Measurements from ENCODE around the gene DBF4. TPM values are rescaled to one million over a fixed set of nuclear protein-coding genes. Genes with fewer than 3 reads are reported as not detected.

DBF4 gene
- total RNA-seq, 1 experiment from 2014 or later, result 22.0 TPM

DNA sequence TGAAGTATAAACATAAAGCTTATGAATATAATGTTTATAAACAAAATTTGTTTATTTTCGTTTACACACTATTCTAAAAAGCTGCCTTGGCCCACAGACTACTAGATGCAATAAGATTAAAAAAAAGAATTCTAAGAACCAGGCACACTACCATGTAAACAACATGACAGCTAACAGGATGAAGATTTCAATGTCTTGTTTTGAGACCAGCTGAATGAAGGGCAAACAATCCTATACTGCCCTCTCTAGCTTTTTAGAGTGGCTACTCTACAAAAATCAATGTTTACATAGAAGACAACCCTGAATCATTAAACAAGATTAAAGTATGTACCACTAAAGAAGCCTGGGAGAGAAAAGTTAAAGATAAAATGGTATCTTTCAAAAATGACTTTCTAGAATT, 38.7 kb upstream of the DBF4 start:
- CTCF ChIA-PET, result no interaction called here
- Mint-ChIP-seq H3K27me3 (ENCODE audit: unreplicated experiment) (no peaks in the 10 kb centered on the region), H3K36me3 (ENCODE audit: insufficient read depth, unreplicated experiment) (no peaks in the 10 kb centered on the region), H3K27ac (ENCODE audit: unreplicated experiment) (no peak overlapping the region), H3K4me1 (ENCODE audit: low read depth, unreplicated experiment) (no peaks in the 10 kb centered on the region), H3K4me3 (ENCODE audit: low read depth, unreplicated experiment) (no peak overlapping the region), H3K9me3 (ENCODE audit: low read depth, unreplicated experiment) (no peaks in the 10 kb centered on the region)
- no TSS peak for BruUV-seq (replicated peaks)
- intact Hi-C loops (cut with micrococcal nuclease; ENCODE audit: unreplicated experiment), result no loop called here
- no peak for DNase-seq
- TF ChIP-seq, protein P1, sequence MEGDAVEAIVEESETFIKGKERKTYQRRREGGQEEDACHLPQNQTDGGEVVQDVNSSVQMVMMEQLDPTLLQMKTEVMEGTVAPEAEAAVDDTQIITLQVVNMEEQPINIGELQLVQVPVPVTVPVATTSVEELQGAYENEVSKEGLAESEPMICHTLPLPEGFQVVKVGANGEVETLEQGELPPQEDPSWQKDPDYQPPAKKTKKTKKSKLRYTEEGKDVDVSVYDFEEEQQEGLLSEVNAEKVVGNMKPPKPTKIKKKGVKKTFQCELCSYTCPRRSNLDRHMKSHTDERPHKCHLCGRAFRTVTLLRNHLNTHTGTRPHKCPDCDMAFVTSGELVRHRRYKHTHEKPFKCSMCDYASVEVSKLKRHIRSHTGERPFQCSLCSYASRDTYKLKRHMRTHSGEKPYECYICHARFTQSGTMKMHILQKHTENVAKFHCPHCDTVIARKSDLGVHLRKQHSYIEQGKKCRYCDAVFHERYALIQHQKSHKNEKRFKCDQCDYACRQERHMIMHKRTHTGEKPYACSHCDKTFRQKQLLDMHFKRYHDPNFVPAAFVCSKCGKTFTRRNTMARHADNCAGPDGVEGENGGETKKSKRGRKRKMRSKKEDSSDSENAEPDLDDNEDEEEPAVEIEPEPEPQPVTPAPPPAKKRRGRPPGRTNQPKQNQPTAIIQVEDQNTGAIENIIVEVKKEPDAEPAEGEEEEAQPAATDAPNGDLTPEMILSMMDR (IDR thresholded peaks at IDR 0.05; ENCODE audit: unreplicated experiment), result no peak

GRCh38 chr7:87850836-87851593, 25.3 kb upstream of the DBF4 start:
- Mint-ChIP-seq H3K4me3 (ENCODE audit: low read depth, unreplicated experiment) (no peak overlapping the region), H3K4me1 (ENCODE audit: low read depth, unreplicated experiment) (no peaks in the 10 kb centered on the region), H3K36me3 (ENCODE audit: insufficient read depth, unreplicated experiment) (no peaks in the 10 kb centered on the region), H3K9me3 (ENCODE audit: low read depth, unreplicated experiment) (no peaks in the 10 kb centered on the region), H3K27me3 (ENCODE audit: unreplicated experiment) (no peaks in the 10 kb centered on the region), H3K27ac (ENCODE audit: unreplicated experiment) (no peak overlapping the region)
- no peak for DNase-seq
- no TSS peak for BruUV-seq (replicated peaks)
- intact Hi-C loops (cut with micrococcal nuclease; ENCODE audit: unreplicated experiment), result no loop called here
- TF ChIP-seq, protein P1 (IDR thresholded peaks at IDR 0.05; ENCODE audit: unreplicated experiment), result no peak
- CTCF ChIA-PET, result interaction anchor here (1.2 kb wide), 1 partner anchor 9 kb away, joined by 3 read pairs; no protein-coding TSS in a partner anchor

- Mint-ChIP-seq H3K27me3 (ENCODE audit: unreplicated experiment) (no peaks in the 10 kb centered on the region), H3K4me3 (ENCODE audit: low read depth, unreplicated experiment) (no peak overlapping the region), H3K36me3 (ENCODE audit: insufficient read depth, unreplicated experiment) (no peaks in the 10 kb centered on the region), H3K27ac (ENCODE audit: unreplicated experiment) (no peak overlapping the region), H3K4me1 (ENCODE audit: low read depth, unreplicated experiment) (no peaks in the 10 kb centered on the region), H3K9me3 (ENCODE audit: low read depth, unreplicated experiment) (no peaks in the 10 kb centered on the region)
- no peak for DNase-seq
- intact Hi-C loops (cut with micrococcal nuclease; ENCODE audit: unreplicated experiment), result no loop called here
- TF ChIP-seq, protein P1 (IDR thresholded peaks at IDR 0.05; ENCODE audit: unreplicated experiment), result no peak
- no TSS peak for BruUV-seq (replicated peaks)
- CTCF ChIA-PET, result no interaction called here
Measured at GRCh38 chr7:87852306-87852705, 24.0 kb upstream of the DBF4 start.

GRCh38 chr7:87853237-87853864, 22.9 kb upstream of the DBF4 start:
- no peak for DNase-seq
- H3K36me3 Mint-ChIP-seq (ENCODE audit: insufficient read depth, unreplicated experiment), result no peaks in the 10 kb centered on the region
- no peak overlapping the region for H3K4me3 Mint-ChIP-seq (ENCODE audit: low read depth, unreplicated experiment)
- H3K27ac Mint-ChIP-seq (ENCODE audit: unreplicated experiment), result no peak overlapping the region
- H3K27me3 Mint-ChIP-seq (ENCODE audit: unreplicated experiment), result no peaks in the 10 kb centered on the region
- H3K9me3 Mint-ChIP-seq (ENCODE audit: low read depth, unreplicated experiment), result no peaks in the 10 kb centered on the region
- intact Hi-C loops (cut with micrococcal nuclease; ENCODE audit: unreplicated experiment), result no loop called here
- no TSS peak for BruUV-seq (replicated peaks)
- TF ChIP-seq, protein P1 (IDR thresholded peaks at IDR 0.05; ENCODE audit: unreplicated experiment), result no peak
- CTCF ChIA-PET, result no interaction called here
- no peaks in the 10 kb centered on the region for H3K4me1 Mint-ChIP-seq (ENCODE audit: low read depth, unreplicated experiment)
